Small intestine (tissue), 7 donors: ENCODE results near the gene DCLRE1C. TPM values are rescaled to one million over a fixed set of nuclear protein-coding genes. Genes with fewer than 3 reads are reported as not detected.

Experiments
- DNase-seq, 2 donors: peaks; one replicate each; pipeline versions ENCODE4 v3.0.0 to v3.0.0-alpha.2; 2013
- FAIRE-seq: peaks from 2 replicates; lab custom pipeline; 2012; peaks lifted over from hg19 to GRCh38; lab: Jason Lieb, UNC
- H3K27ac ChIP-seq, 3 donors: one replicate each; pipeline ENCODE4 v1.5.1; 2013; ENCODE audit warnings: low read length in 2 of 3, mild to moderate bottlenecking in 2 of 3, control low read depth in 1 of 3, inconsistent platforms in 1 of 3, low read depth in 1 of 3, moderate library complexity in 1 of 3
- H3K27me3 ChIP-seq, 3 donors: one replicate each; pipeline ENCODE4 v1.6.1; 2013; ENCODE audit warnings: low read length in 3 of 3, inconsistent platforms in 1 of 3; ENCODE audit not compliant: control insufficient read depth in 3 of 3, insufficient read depth in 3 of 3
- H3K36me3 ChIP-seq, 3 donors: one replicate each; pipeline ENCODE4 v1.6.1; 2013; ENCODE audit warnings: low read length in 3 of 3, inconsistent platforms in 1 of 3, low read depth in 1 of 3, mild to moderate bottlenecking in 1 of 3, moderate library complexity in 1 of 3; ENCODE audit not compliant: control insufficient read depth in 3 of 3, insufficient read depth in 2 of 3
- H3K4me1 ChIP-seq, 3 donors: one replicate each; pipeline ENCODE4 v1.6.1; 2013; ENCODE audit warnings: low read length in 2 of 3, inconsistent platforms in 1 of 3, low read depth in 1 of 3, mild to moderate bottlenecking in 1 of 3, moderate library complexity in 1 of 3; ENCODE audit not compliant: control insufficient read depth in 3 of 3, insufficient read depth in 2 of 3
- H3K4me3 ChIP-seq, 3 donors: one replicate each; pipeline ENCODE4 v1.5.1; 2013; ENCODE audit warnings: low read length in 3 of 3, control low read depth in 1 of 3, inconsistent platforms in 1 of 3, low read depth in 1 of 3, mild to moderate bottlenecking in 1 of 3, moderate library complexity in 1 of 3
- H3K9me3 ChIP-seq, 2 donors: one replicate each; pipeline ENCODE4 v1.6.1; 2013; ENCODE audit warnings: low read depth in 1 of 2, low read length in 1 of 2; ENCODE audit not compliant: control insufficient read depth in 2 of 2, insufficient read depth in 1 of 2
- WGBS, 3 donors: extraction: QIAGEN DNeasy Blood & Tissue Kit; methylation state at CpG; one replicate each; pipeline ENCODE4 v1.1.7; 2013; 5-methylcytosine and 5-hydroxymethylcytosine counted together
- polyA plus RNA-seq, 4 donors: library from polyadenylated mRNA; stranded (reverse) in 3 of 4; unstranded in 1 of 4; fragments of 200-250 nt in 3 of 4; fragments of 120-200 nt in 1 of 4; gene quantifications; one replicate each; pipeline versions ENCODE4 v1.2.1 to v1.2.3, GENCODE V29; 2013
- donor health status: healthy with polysubstance abuse.
- donor health status: control.
- donor health status: control.
- donor health status: Bipolar disorder and iron deficiency.
- donor health status: healthy.

The DCLRE1C gene
- polyA plus RNA-seq, 4 donors = 3.8 to 11.2 (median 5.5) TPM

DNA sequence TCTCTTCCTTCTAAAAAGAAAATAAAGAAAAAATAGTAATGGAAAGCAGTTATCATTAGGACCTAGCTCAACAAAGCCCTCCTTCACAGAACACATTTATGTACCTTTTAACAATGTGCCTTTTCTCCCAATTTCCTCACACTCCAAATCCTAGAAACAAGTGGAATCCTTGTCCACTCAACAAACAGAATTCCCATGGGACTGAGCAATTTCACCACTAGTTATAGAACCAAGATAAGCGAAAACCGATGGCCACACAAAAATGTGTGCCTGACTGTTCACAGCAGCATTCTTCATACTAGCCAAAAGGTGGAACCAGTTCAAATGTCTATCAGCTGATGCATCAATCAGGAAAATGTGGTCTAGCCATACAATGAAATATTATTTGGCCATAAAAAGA, 17.3 kb downstream of the DCLRE1C start:
- Histone ChIP-seq H3K4me3 (no peak overlapping the region), H3K9me3 (no peaks in the 10 kb centered on the region), H3K27me3 (no peaks in the 10 kb centered on the region), H3K36me3 (peaks cover 7 to 51% (median 9%) of the 10 kb centered on the region in 3 donors), H3K4me1 (no peaks in the 10 kb centered on the region), H3K27ac (no peak overlapping the region)
- FAIRE-seq = no peak
- no peak for DNase-seq
- 95 to 98% (median 97%) methylated on average over 2 of the region's 2 CpGs for WGBS, 3 donors

DNA sequence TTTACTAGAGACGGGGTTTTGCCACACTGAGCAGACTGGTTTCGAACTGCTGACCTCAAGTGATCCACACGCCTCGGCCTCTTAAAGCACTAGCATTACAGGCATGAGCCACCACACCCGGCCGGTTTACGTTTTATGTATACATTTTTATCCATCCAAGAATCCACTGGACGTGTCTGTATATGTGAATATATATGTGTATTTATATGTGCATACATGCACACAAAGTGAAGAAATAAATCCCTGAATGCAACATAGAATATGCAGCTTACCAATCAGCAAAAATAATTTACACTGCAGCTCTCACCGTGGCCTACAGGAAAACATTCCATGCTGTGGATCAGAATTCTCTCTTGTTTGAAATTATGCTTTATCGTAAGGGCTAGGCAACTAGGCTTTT, 23.3 kb downstream of the DCLRE1C start:
- H3K4me1 ChIP-seq = no peaks in the 10 kb centered on the region
- DNase-seq (no peak), FAIRE-seq (no peak)
- WGBS, 3 donors = 95 to 98% (median 97%) methylated on average over 10 of the region's 10 CpGs
- H3K36me3 ChIP-seq = peaks cover 10 to 63% (median 17%) of the 10 kb centered on the region in 3 donors
- no peaks in the 10 kb centered on the region for H3K27me3 ChIP-seq
- no peak overlapping the region for H3K4me3 ChIP-seq
- H3K27ac ChIP-seq = no peak overlapping the region
- H3K9me3 ChIP-seq = no peaks in the 10 kb centered on the region

DNA sequence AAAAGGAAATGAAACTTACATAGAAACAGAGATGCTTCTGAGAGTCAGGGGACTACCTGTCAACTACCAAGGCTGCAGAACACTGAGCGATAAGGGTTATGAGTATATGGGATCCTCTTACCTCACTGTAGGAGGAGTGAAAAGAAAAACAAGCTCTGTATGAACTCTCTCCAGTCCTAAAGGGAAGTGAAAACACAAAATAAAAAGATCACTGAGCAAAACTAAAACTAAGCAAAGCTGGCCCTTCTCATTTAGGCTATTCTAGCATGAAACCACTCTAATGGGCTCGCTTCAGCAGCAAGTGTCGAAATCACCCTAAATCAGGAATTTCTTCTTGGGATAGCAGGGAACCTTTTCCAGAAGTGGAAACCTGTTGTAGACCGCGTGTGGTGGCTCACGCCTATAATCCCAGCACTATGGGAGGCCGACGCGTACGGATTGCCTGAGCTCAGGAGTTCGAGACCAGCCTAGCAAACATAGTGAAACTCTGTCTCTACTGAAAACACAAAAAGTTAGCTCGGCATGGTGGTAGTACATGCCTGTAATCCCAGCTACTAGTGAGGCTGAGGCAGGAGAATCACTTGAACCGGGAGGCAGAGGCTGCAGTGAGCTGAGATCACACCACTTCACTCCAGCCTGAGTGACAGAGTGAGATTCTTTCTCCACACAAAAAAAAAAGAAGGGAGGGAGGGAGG, 27.0 kb downstream of the DCLRE1C start:
- H3K4me1 ChIP-seq = no peaks in the 10 kb centered on the region
- no peaks in the 10 kb centered on the region for H3K27me3 ChIP-seq
- no peak overlapping the region for H3K4me3 ChIP-seq
- WGBS, 3 donors = 87 to 93% (median 91%) methylated on average over 13 of the region's 13 CpGs
- no peak overlapping the region for H3K27ac ChIP-seq
- H3K36me3 ChIP-seq = peaks cover 10 to 46% (median 18%) of the 10 kb centered on the region in 3 donors
- no peak for FAIRE-seq
- no peak for DNase-seq
- H3K9me3 ChIP-seq = no peaks in the 10 kb centered on the region

DNA sequence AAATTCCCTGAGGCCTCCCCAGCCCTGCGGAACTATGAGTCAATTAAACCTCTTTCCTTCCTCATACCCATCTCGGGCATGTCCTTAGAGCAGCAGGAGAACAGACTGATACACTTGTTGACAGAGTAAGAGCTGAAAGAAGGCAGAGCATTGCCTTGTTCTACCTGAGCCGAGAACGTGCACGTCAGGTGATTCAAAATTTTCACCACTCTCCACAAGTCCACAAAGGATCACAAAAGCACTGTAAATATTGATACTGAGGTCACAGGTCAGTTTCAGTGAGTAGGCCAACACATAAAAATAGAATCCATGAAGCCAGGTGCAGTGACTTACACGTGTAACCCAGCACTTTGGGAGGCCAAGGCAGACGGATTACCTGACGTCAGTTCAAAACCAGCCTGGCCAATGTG, 27.8 kb downstream of the DCLRE1C start:
- H3K36me3 ChIP-seq = peaks cover 14 to 44% (median 23%) of the 10 kb centered on the region in 3 donors

DNA sequence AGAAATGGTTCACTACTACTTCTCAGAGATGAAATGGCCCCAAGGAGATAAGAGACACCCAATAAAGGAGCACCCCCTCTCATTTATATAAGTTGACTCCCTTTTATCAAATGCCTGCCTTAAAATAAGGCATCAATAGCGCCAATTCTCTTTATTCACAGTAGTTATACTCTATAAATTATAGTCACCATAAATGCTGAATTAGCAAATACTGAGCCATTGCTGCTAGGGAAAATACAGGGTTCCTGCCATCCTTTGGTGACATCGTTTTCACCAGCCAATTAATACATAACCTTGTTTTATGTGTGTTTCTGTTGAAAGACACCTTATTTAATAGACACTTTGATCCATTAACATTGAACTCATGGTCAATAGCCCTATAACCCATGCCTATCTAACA, 28.6 kb downstream of the DCLRE1C start:
- WGBS, 3 donors = 93 to 100% (median 97%) methylated on average over 2 of the region's 2 CpGs
- peaks cover 14 to 48% (median 18%) of the 10 kb centered on the region in 3 donors for H3K36me3 ChIP-seq
- DNase-seq = no peak
- H3K4me3 ChIP-seq = no peak overlapping the region
- no peak overlapping the region for H3K27ac ChIP-seq
- H3K4me1 ChIP-seq = no peaks in the 10 kb centered on the region
- no peaks in the 10 kb centered on the region for H3K9me3 ChIP-seq
- H3K27me3 ChIP-seq = no peaks in the 10 kb centered on the region
- no peak for FAIRE-seq

More for the DNA sequence above, 27.8 kb downstream of the DCLRE1C start:
- Histone ChIP-seq H3K4me3 (no peak overlapping the region), H3K27me3 (no peaks in the 10 kb centered on the region), H3K27ac (no peak overlapping the region), H3K4me1 (no peaks in the 10 kb centered on the region), H3K9me3 (no peaks in the 10 kb centered on the region)
- DNase-seq (no peak), FAIRE-seq (no peak)
- WGBS, 3 donors = 85 to 89% (median 89%) methylated on average over 8 of the region's 8 CpGs

GRCh38 chr10:14924013-14924412, 29.9 kb downstream of the DCLRE1C start:
- Histone ChIP-seq H3K4me1 (no peaks in the 10 kb centered on the region), H3K36me3 (peaks cover 18 to 49% (median 19%) of the 10 kb centered on the region in 3 donors), H3K27me3 (no peaks in the 10 kb centered on the region), H3K27ac (no peak overlapping the region), H3K9me3 (no peaks in the 10 kb centered on the region), H3K4me3 (no peak overlapping the region)
- WGBS, 3 donors = 96 to 98% (median 97%) methylated on average over 7 of the region's 7 CpGs
- no peak for DNase-seq
- FAIRE-seq = no peak

- no peaks in the 10 kb centered on the region for H3K4me1 ChIP-seq
- DNase-seq (no peak), FAIRE-seq (no peak)
- WGBS, 3 donors = 78 to 85% (median 82%) methylated on average over 3 of the region's 3 CpGs
- H3K27me3 ChIP-seq = no peaks in the 10 kb centered on the region
- peaks cover 19 to 36% (median 26%) of the 10 kb centered on the region in 3 donors for H3K36me3 ChIP-seq
- H3K4me3 ChIP-seq = no peak overlapping the region
- H3K27ac ChIP-seq = no peak overlapping the region
- peaks cover 0 to 12% of the 10 kb centered on the region in 2 donors for H3K9me3 ChIP-seq
Observed at GRCh38 chr10:14918964-14919363, 34.9 kb downstream of the DCLRE1C start.

GRCh38 chr10:14917827-14918226, 36.1 kb downstream of the DCLRE1C start:
- H3K27ac ChIP-seq = no peak overlapping the region
- FAIRE-seq (no peak), DNase-seq (no peak)
- peaks cover 18 to 32% (median 24%) of the 10 kb centered on the region in 3 donors for H3K36me3 ChIP-seq
- H3K27me3 ChIP-seq = no peaks in the 10 kb centered on the region
- WGBS, 3 donors = 95 to 97% (median 97%) methylated on average over 3 of the region's 3 CpGs
- no peaks in the 10 kb centered on the region for H3K4me1 ChIP-seq
- peaks cover 0 to 12% of the 10 kb centered on the region in 2 donors for H3K9me3 ChIP-seq
- no peak overlapping the region for H3K4me3 ChIP-seq
